ENCODE measurements around the gene PCDH8. TPM values are rescaled to one million over a fixed set of nuclear protein-coding genes. Genes with fewer than 3 reads are reported as not detected.

PCDH8 gene
- total and polyA plus RNA-seq, 2 of the 4 experiments (the other 2 are of a cell fraction), result not detected

- intact Hi-C loops (cut with micrococcal nuclease) (no loop called here), dilution Hi-C loops (cut with HindIII; ENCODE audit: low sequenced_read_pairs, unreplicated experiment) (no loop called here), in situ Hi-C loops (cut with MboI; ENCODE audit: low sequenced_read_pairs) (no loop called here)
- no peak for TF ChIP-seq CHD1 (IDR thresholded peaks at IDR 0.05; ENCODE audit: low read depth, low read length)
- no peak for TF ChIP-seq CTCF (conservative IDR thresholded peaks at IDR 0.05; ENCODE audit: low read depth, low read length)
- no peak for TF ChIP-seq MXI1 (IDR thresholded peaks at IDR 0.05; ENCODE audit: borderline replicate concordance, low read depth, low read length)
- TF ChIP-seq SMC3 (IDR thresholded peaks at IDR 0.05; ENCODE audit: low read depth, low read length), result no peak
- TF ChIP-seq MAFK (IDR thresholded peaks at IDR 0.05; ENCODE audit: low read depth, low read length), result no peak
- TF ChIP-seq FOS (IDR thresholded peaks at IDR 0.05; ENCODE audit: low read depth, low read length), result no peak
- TF ChIP-seq POLR2A (IDR thresholded peaks at IDR 0.05; ENCODE audit: low read depth, low read length), result no peak
- TF ChIP-seq, protein P1, sequence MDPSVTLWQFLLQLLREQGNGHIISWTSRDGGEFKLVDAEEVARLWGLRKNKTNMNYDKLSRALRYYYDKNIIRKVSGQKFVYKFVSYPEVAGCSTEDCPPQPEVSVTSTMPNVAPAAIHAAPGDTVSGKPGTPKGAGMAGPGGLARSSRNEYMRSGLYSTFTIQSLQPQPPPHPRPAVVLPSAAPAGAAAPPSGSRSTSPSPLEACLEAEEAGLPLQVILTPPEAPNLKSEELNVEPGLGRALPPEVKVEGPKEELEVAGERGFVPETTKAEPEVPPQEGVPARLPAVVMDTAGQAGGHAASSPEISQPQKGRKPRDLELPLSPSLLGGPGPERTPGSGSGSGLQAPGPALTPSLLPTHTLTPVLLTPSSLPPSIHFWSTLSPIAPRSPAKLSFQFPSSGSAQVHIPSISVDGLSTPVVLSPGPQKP (IDR thresholded peaks at IDR 0.05; ENCODE audit: borderline replicate concordance, low read depth, low read length), result no peak
- no peak for TF ChIP-seq BHLHE40 (IDR thresholded peaks at IDR 0.05; ENCODE audit: low read depth, low read length)
- no peak for TF ChIP-seq RCOR1 (IDR thresholded peaks at IDR 0.05; ENCODE audit: insufficient replicate concordance, low read length)
- TF ChIP-seq, protein P2, sequence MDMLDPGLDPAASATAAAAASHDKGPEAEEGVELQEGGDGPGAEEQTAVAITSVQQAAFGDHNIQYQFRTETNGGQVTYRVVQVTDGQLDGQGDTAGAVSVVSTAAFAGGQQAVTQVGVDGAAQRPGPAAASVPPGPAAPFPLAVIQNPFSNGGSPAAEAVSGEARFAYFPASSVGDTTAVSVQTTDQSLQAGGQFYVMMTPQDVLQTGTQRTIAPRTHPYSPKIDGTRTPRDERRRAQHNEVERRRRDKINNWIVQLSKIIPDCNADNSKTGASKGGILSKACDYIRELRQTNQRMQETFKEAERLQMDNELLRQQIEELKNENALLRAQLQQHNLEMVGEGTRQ (IDR thresholded peaks at IDR 0.05; ENCODE audit: low read depth, low read length), result no peak
- TF ChIP-seq NFE2L2 (IDR thresholded peaks at IDR 0.05; ENCODE audit: low read depth, low read length), result no peak
- TF ChIP-seq RFX5 (IDR thresholded peaks at IDR 0.05; ENCODE audit: low read depth, low read length), result no peak
- TF ChIP-seq RAD21 (IDR thresholded peaks at IDR 0.05; ENCODE audit: low read length), result no peak
- TF ChIP-seq CEBPB (IDR thresholded peaks at IDR 0.05; ENCODE audit: low read depth, low read length), result no peak
- no peak for TF ChIP-seq MAZ (IDR thresholded peaks at IDR 0.05; ENCODE audit: borderline replicate concordance, low read depth, low read length)
- DNase-seq (no peak), ATAC-seq (ENCODE audit: low read depth) (no peak)
- H2BK120ac ChIP-seq (ENCODE audit: low read depth, low read length), result no peak overlapping the region
- H2AK9ac ChIP-seq (replicated peaks; ENCODE audit: low read depth, low read length, poor library complexity), result no peak overlapping the region
- no peak overlapping the region for H3K27ac ChIP-seq (ENCODE audit: insufficient read depth, low read length)
- H2BK5ac ChIP-seq (ENCODE audit: low read depth, low read length, poor library complexity, severe bottlenecking), result no peak overlapping the region
- no peak overlapping the region for H3K4me2 ChIP-seq (ENCODE audit: low read depth, low read length)
- BruUV-seq (replicated peaks), result no TSS peak
- no peaks in the 10 kb centered on the region for H3K4me1 ChIP-seq (ENCODE audit: control insufficient read depth, insufficient read depth, low read length)
- no peaks in the 10 kb centered on the region for H4K20me1 ChIP-seq (ENCODE audit: insufficient read depth, low read length)
- no peak overlapping the region for H2AK5ac ChIP-seq (ENCODE audit: low read depth, low read length)
- WGBS, 2 experiments (ENCODE audit: extremely low coverage in 2 of 2, insufficient read length in 1 of 2), result 50% methylated on average over 1 of the region's 2 CpGs; no CpG with 5 or more reads in 1 of the 2 experiments
- no peak overlapping the region for H3K56ac ChIP-seq (ENCODE audit: extremely low read depth, insufficient read depth, low read length)
- no peaks in the 10 kb centered on the region for H3K79me1 ChIP-seq (ENCODE audit: low read depth in 1 of 2, low read length in 2 of 2)
- H3K9me1 ChIP-seq (ENCODE audit: insufficient read depth, low read length), result no peaks in the 10 kb centered on the region
- no peak overlapping the region for H2BK20ac ChIP-seq (ENCODE audit: low read depth, low read length)
- H3K23ac ChIP-seq (ENCODE audit: low read depth, low read length), result no peak overlapping the region
- H3K18ac ChIP-seq (ENCODE audit: low read depth, low read length), result no peak overlapping the region
- ChIA-PET CTCF (no interaction called here), POLR2A (ENCODE audit: unreplicated experiment) (no interaction called here)
- peaks cover 22% of the 10 kb centered on the region for H3K27me3 ChIP-seq (ENCODE audit: control insufficient read depth, insufficient read depth, low read length)
- no peak overlapping the region for H3K4me3 ChIP-seq (ENCODE audit: insufficient read depth, low read depth, low read length)
- no peak overlapping the region for H3K14ac ChIP-seq (replicated peaks; ENCODE audit: low read depth, low read length)
- no peak overlapping the region for H4K8ac ChIP-seq (ENCODE audit: low read depth in 2 of 2, low read length in 2 of 2)
- H3K9ac ChIP-seq (ENCODE audit: low read depth, low read length), result no peak overlapping the region
- peaks cover 9% of the 10 kb centered on the region; the same call in 1 of the 2 replicates for H3K9me3 ChIP-seq (ENCODE audit: control insufficient read depth, insufficient read depth, low read length)
- no peak overlapping the region for H2BK15ac ChIP-seq (ENCODE audit: low read depth, low read length)
- H2AFZ ChIP-seq (replicated peaks; ENCODE audit: low read length, poor library complexity), result no peak overlapping the region
- no peak overlapping the region for H4K91ac ChIP-seq (ENCODE audit: insufficient read depth, low read depth, low read length)
- no peaks in the 10 kb centered on the region for H3K36me3 ChIP-seq (ENCODE audit: control insufficient read depth, insufficient read depth, low read length)
- no peak overlapping the region for H3K4ac ChIP-seq (ENCODE audit: low read depth, low read length)
- H4K5ac ChIP-seq (ENCODE audit: low read depth, low read length), result no peak overlapping the region
Measured at GRCh38 chr13:52852444-52852843, 4.0 kb upstream of the PCDH8 start.
